GM18526 (cell line): ENCODE measurements around the gene DNLZ.

Experiments
- POLR2A ChIP-seq: IDR thresholded peaks from 3 replicates; pipeline ENCODE4 v1.6.1; 2011; ENCODE audit not compliant: insufficient read length; ENCODE audit errors: extremely low read depth

The DNLZ gene

DNA sequence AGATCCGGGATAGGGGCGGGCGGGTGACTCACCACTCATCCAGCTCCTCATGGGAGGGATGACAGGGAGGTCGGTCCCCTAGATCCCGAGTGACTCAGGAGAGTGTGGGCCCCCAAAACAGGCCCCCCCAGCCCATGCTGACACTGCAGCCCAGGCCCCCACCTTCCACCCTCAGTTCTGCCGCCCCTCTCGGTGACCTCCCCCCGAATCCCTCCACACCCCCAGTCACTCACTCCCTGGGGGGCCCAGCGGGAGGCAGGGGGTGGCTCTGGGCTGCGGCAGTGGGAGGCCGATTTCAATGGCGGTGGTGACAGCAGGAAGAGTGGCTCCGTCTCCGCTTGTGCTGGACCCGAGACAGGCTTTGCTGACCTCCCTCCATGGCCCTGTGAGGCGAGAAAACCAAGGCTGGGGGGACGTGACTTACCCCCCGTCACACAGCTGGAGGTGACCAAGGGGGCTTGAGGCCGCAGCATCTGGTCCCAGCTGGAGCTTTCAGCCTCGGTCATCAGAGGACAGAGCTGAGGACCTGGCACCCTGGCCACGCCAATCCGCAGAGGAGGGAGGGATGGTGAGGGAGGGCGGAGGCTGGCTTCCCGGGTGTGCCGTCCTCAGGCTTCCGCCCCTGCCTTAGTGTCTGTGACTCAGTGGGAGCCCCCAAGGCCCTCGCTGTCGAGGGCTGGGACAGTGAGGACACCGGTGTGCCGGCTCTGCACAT lies 27.2 kb downstream of the DNLZ start:
- TF ChIP-seq POLR2A, result no peak

DNA sequence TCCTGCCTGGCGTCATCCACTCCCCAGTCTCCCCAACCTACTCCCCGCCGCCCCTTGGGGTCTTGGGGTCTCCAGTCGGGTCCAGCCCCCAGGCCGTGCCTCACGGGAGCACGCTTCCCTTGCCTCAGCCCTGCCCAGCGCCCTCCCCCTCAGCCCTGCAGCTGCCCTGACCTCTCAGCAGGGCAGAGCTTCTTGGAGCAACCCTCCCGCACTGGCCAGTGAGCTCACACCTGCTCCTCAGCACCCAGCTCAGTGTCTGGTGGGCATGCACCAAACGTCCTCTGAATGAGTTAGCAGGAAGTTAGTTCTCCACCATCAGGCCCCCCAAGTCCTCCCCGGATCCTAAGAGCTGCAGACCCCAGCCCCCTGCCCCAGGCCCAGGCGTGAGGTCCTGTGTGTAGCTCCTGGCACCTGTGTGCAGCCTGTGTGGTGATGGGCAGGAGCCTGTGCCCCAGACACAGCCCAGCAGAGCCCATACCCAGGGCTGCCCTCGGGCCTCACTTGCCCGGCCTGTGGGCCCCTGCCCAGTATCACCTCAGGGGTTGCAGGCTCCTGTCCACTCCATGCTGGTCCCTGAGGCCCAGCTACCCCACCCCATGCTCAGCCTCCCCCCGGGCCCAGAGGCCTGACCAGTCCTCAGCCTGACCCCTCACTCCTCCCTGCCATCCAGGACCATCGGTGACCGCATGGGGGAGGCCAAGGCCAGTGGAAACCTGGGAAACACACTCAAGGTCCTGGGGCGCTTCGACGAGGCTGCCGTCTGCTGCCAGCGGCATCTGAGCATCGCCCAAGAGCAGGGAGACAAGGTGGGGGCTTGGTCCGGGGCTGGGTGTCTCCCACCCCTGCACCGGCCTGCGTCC lies 28.0 kb downstream of the DNLZ start:
- TF ChIP-seq POLR2A, result no peak

DNA sequence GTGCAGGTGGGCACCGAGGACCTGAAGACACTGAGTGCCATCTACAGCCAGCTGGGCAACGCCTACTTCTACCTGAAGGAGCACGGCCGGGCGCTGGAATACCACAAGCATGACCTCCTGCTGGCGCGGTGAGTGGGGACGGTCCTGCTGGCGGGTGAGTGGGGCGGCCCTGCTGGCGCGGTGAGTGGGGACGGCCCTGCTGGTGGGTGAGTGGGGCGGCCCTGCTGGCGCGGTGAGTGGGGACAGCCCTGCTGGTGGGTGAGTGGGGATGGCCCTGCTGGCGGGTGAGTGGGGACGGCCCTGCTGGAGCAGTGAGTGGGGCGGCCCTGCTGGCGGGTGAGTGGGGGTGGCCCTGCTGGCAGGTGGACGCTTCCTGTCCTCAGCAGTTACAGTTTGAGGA lies 29.0 kb downstream of the DNLZ start:
- no peak for TF ChIP-seq POLR2A

DNA sequence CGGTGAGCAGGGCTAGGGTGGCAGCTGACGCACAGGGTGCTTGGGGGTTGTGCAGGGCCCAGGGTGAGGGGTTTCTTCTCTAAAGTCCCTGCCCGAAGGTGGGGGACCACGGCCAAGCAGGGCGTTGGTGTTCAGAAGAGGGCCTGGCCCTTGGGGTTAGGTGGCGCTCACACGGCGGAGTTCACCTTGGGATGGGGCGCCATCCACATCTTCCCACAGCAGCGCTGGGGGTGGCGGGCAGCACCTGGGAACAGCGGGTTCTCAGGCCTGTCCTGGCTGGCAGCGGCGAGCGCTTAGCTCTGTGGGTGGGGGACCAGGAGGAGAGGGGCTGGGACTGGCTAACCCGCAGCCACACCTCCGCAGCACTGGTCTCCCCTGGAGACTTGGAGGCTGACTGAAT lies 30.1 kb downstream of the DNLZ start:
- no peak for TF ChIP-seq POLR2A

DNA sequence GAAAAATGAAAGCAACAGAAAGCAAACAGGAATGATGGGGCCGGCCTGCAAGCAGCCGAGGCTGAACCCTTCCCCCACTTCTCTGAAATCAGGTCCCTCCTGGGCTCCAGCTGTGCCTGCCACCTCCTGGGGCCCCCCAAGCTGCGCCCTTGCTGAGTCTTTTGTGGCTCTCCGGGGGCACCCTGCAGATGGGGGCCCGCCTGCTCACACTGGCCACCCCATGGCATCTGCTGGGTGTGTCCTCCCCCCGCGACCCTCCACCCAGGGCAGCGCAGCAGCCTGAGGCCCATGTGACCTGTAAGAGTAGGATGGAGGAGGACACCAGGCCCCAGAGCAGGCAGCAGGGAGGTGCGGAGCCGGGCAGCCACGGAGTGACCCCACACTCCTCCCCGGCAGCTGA lies 30.5 kb downstream of the DNLZ start:
- no peak for TF ChIP-seq POLR2A

DNA sequence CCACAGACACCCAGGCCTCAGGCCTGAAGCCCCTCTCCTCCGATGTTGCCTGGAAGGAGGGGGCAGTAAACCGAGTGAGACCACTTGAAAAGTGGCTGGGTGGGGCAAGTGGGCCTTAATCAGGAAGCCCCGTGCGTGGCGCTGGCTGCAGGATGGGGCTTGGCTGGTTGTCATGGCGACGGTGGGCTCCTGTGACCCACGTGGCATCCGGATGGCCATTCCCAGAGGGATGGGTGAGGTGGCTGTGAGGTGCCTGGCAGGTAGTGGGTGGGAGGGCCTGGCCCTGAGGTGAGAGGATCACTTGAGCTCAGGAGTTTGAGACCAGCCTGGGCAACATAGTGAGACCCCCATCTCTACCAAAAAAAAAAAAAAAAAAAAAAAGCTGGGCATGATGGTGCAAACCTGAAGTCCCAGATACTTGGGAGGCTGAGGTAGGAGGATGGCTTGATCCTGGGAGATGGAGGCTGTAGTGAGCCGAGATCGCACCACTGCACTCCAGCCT lies 31.0 kb downstream of the DNLZ start:
- TF ChIP-seq POLR2A, result no peak

DNA sequence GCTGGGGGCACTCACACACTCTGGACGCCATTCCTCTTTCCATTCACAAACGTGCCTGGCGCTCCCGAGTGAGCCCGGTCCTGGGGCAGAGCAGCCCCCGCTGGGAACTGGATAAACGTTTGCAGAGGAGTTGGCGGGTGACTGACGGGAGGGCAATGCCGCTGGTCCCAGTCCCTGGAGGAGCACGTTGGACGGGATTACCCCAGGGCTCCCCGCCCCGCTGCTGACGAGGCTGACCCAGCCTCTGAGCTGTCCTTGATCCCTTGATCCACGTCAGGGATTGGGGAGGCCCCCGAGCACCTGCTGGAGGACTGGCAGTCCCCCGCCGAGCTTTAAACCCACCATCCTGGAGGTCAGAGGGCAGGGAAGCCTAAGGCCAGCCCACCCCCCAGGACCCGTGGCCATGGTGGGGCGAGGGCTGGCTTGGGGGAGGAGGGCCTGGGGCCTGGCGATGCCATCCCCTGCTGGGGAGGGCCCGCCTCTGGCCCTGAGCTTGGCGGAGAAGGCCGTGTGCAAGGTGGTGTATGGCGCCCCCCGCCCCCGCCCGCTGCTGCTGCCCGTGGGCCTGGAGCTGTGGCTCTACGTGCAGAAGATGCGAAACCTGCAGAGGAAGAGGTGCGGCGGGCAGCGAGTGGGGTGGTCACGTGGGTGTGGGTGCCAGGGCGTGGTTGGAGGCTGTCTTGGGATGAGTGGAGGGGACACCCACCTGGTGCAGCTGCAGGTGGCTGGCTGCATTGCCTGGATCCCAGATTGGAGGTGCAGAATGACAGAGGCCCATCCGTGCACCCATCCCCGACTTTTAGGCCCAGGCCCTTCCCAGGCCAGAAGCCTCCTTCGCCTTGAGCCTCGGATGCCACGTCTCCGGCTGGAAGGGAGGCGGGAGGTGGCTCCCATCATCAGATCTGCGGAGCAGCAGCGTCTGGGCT lies 31.7 kb downstream of the DNLZ start:
- TF ChIP-seq POLR2A, result no peak

DNA sequence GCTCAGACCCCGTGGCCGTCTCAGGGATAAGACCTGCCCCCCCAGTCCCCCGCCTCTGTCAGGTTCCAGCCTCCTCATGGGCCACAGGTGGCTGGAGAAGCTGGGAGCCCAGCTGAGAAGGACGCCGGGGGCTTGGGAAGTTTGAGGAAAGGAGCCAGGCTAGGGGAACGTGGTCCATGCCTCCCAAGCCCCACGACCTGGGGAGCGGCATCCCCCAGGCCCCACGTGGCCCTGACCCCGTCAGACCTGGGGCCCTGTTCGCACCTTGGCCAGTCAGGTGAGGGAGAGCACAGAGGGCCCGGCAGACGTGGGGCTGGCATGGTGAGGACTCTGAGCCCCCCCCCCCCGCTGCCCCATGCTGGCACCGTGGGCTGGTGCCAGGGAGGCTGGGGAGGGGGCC lies 32.5 kb downstream of the DNLZ start:
- TF ChIP-seq POLR2A, result no peak

DNA sequence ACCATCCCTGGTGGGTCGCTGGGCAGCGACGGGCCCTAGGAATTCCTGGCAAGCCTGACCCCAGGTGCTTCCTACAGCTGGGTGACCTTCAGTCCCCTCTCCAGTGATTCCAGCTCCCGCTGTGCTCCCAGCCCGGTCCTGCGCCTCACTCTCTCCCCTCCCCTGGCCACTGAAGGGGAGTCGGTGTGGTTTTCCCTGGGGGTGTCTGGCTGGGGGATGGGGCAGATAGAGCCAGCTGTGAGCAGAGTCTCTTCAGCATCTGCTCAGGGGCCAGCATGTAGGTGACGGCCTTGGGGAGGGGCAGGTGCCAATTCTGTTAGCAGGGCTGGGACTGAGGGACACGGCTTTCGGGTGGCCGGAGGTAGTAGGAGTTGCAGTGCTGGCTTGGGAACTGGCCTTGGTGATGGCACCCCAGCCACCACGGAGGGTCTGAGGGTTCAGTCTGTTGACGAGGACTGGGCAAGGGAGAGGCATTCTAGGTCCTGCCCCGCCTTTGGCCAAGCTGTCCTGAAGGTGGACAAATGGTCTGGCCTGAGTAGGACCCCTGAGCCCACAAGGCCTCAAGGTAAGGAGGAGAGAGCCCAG lies 33.0 kb downstream of the DNLZ start:
- TF ChIP-seq POLR2A, result no peak

DNA sequence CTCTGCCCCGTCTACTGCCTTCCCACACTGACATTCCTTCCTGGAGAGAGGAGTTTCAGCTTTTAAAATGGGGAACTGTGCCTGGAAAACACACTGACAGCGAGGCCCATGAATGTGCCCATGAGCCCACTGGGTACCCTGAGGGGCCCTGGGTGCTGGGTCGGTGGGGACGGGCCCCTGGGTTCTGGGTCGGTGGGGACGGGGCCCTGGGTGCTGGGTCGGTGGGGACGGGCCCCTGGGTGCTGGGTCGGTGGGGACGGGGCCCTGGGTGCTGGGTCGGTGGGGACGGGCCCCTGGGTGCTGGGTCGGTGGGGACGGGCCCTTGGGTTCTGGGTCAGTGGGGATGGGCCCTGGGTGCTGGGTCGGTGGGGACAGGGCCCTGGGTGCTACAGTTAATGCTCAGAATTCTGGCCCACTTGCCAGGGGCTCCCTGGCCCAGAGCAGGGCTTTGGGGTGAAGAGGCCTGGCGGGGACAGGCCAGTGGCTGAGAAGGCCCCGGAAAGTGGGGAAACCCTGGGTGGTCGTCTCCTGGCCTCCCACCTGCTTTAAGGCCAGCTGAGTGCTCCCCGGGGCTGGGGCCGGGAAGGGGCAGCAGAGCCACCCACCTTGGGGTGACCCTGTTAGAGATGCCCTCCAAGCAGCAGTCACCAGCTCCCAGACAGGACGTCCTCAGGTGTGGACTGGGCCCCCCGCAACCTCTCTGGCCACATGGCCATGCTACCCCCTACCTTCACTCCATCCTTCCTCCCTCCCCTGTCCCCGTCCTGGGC lies 33.7 kb downstream of the DNLZ start:
- TF ChIP-seq POLR2A, result no peak

DNA sequence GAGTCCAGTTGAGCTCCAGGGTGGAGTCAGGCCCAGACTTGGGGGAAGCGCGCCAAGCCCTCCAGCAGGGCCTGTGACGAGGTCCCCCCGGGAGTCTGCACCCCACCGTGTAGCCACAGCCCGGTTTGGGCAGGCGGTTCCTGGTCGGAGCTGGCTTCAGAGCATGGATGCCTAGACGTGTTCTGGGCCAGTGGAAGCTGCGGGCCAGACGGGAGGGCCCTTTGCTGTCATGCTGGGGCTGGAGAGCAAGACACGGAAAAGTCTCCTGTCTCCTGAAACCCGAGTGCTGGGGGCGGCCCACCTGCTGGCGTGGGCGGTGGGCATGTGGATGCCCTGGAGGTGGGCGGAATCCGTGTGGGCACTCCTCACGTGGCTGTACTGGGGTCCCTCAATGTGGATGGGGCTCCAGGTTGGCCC lies 34.3 kb downstream of the DNLZ start:
- TF ChIP-seq POLR2A, result no peak

DNA sequence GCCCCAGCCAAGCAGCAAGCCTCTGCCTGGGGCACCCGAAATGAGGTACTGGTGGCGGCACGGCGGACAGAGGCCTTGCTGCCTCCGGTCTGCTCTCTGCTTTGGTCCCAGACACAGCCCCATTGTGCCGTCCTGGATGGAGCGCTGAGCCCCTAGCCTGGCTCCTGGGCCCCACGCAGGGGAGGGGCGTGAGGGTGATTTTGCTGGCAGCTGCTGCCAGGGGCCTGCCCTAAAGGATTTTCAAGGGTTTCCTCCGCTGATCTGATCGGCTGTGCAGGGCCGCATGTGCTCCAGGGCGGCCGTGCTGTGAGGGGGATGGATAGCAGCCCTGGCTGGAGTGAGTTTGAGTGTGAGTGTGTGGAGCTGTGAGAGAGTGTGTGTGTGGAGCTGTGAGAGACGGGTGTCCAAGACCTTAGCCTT lies 34.9 kb downstream of the DNLZ start:
- TF ChIP-seq POLR2A, result no peak

DNA sequence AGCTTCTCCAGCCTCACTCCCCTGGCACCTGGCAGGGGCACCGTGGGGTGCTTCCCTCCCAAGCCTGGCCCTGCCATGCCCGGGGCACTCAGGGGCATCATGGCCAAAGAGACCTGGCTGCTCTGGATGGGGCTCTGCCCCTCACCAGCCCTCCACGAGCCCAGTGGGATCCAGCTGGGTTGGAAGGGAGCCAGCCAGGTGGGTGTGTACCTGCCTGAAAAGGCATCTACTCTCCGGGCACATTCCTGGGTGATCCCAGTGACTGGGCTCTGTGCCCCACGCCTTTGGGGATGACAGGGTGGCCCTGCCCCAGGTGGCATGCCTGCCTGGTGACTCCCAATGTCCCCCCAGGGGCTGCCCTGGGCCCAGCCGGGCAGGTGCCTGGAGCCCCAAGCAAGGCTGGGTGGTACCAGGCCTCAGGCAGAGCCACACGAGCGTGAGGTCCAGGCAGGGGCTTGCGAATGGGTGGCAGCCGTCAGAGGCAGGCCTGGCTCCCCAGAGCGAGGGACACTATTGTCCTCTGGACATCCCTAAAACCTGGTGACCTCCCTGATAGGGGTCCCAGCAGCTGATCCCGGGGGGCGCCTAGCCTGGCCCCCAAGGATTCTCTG lies 35.4 kb downstream of the DNLZ start:
- no peak for TF ChIP-seq POLR2A
